DMS79 treated with DMSO at 0.1 percent for 48 hours (cell line): ENCODE results near the gene ADGRF5.

Experiments used
- DNase-seq: peaks from one replicate; lab custom pipeline; 2025; lab: John Stamatoyannopoulos, UW

Gene ADGRF5

DNA sequence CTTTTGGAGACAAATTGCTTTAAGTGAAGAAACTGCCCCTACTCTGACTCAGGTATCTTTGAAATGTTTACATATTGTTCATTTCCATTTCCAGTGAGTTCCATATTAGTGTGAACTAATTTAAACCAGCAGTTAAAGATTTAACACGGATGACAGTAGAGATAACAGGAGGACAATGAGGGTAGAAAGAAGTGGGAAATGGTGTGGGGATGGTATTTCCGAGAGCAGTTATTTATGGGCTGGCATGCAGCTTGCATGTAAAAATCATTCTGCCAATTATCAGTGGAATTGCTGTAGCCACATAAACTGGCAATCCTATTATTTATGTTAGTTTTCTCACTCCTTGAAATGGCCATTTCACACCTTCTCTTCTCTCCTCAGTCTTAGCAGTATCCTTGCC is 8.6 kb upstream of the ADGRF5 start:
- no peak for DNase-seq

DNA sequence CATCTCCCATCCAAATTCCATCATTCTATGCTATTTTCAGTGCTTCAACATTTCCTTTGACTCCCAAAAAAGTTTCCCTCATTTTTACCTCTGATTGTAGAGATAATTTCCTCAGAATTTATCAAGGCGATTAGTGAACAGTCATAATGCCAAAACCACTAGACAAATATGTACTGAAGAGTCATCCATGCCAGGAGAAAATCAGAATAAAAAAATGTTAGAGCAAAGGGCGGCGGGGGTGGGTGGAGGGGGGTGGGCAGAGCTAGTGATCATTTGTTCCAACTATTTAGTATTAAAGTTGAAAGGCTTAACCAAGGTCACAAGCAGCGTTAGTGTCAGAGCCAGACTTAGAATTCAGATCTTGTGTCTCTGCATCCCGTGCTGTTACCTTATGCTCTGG is 5.3 kb upstream of the ADGRF5 start:
- DNase-seq = no peak

DNA sequence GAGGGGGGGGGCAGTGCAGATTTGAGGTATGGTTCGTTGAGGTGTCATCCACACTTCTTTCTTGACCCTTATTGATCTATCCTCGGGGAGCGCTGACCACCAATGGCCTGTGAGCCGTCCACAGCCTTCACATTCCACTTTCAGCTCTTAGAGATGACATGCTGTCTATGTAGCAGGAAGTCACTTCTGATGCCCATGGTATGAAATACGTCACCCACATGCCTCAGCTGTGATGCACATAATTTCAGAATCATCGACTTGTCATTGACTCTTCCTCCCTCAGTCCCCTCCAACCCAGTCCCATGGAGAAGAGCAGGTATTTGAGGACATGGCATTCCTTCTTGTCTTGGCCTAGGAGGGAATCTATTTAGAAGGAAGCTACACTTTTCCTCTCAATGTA is 4.7 kb upstream of the ADGRF5 start:
- no peak for DNase-seq

DNA sequence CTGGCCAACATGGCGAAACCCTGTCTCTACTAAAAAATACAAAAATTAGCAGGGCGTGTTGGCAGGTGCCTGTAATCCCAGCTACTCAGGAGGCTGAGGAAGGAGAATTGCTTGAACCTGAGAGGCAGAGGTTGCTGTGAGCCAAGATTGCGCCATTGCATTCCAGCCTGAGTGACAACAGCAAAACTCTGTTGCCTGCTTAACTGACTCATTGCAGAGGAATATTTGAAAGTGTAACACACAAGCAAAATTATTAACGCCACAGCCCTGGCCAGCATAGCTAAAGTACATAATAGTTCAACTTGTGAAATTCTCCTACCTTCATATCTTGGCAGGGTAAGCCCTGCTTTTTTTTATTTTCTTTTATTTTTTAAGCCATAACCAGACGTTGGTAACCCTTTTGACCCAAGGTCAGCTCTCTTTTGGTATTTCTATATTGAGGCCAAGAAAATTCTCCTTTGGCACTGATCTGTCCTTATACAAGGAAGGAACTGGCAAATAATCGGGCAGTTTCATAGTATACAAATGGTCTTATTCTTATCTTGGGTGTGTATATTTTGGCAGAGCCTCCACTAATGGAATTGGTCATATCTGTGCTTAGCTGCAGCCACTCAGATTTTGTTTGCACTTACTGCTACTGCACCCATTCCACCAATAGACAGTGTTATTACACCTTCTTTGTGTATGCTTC is 4.0 kb upstream of the ADGRF5 start:
- DNase-seq = no peak

DNA sequence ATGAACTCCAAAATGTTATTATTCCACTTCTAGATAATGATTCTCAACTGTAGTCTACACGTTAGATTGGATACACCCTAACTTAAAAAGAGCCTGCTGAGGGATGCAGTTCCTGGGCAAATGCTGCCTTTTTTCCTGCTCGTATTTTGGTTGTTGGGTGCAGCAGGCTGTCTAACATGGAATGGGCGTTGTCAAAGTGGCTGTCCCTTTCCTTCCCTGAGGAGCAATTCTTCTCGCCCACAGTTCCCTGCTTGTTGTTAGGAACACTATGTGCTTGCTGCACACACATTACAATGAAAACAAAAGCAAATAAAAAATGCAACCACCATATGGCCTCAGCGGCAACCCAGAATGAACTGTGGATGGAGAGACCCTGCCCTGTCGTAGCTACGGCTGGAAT is 1.7 kb upstream of the ADGRF5 start:
- DNase-seq = no peak

DNA sequence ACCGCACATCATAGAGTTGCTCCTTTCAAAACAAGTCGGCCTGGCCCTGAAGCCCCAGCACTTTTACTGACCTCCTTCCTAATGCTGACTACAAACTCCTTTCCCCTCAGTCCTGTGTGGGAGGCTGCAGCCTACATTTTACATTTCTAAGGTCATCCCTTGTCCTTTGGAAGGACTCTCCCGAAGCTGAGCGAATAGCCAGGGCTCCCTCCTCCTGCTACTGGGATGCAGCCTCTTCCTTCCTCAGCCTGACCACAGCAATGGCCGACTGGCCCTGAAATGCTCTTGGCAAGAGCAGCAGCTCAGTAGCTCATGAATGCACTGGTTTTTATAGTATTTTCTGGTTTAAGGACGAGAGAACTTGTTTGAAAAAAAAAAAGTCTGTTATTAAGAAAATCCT is 679 bp downstream of the ADGRF5 start:
- no peak for DNase-seq

DNA sequence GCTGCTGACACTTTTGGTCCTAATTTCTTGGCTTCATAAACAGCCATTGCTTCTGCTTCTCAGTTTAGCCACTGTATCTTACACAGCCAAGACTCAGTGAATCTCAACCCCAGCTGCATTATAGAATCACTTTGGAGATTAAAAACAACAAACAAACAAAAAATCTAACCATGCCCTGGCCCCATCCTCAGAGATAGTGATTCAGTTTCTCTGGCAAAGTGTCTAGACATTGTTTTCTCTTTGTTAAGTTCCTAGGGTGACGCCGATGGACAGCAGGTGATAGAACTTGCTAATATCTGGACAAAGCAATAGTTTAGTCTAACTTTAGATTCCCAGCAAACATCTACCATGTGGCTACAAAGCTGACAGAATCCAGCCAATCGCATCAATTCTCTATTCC is 2.9 kb downstream of the ADGRF5 start:
- no peak for DNase-seq

DNA sequence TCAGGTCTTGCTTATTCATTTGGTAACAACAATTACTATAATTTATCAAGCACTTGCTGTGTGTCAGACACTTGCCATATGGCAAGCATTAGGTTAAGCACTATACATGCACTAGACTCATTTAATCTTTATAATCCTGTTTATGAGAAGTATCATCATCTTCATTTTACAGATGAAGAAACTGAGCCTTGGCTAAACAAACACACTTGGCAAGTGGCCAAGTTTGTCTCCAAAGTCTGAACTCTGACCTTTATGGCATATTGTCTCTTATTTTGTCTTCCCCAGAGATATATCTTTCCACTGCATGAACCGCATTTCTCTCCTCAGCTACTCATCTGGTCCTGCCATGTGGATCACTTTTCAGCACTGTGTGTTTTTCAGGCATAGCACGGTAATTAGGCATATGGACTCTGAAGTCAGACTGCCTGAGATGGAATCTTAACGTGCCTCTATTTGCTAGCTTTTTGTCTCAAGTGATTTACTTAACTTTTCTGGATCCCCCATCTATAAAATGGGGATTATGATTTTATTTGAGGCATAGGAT is 4.7 kb downstream of the ADGRF5 start:
- DNase-seq = no peak

DNA sequence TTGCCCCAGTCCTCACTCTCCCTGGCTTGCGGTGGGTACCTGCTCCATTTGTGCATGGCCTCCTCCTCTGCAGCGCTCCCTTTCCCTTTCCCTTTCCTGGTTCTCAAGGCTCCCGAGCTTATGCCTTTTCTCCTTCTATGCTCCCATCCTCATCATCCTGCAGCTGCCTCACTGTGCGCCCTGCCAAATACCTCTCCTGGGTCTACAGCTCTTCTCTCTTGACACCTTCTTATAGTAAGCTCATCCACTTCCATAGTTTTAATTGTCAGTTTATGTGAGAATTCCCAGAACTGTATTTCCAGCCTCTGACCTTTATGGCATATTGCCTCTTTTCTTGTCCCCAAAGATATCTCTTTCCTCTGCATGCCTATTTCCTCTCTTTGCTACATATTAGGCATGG is 5.9 kb downstream of the ADGRF5 start:
- no peak for DNase-seq

DNA sequence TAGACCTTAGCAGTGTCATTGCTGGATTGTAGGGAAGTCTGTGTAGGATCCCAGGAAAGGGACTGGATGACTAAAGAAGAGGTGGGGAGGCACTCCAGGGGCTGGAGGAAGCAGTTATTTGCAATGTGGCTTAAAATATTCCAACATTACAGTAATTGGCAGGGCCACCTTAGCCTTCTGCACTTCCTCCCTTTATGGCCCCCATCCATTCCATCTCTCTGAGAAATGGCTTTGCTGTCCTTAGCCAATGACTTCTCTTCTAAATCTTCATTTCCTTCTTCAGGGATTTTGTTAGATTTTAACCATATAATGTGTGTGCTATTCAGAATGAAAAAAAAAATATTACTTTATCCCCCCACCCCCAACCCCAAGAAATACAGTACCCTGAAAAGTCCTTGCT is 6.4 kb downstream of the ADGRF5 start:
- no peak for DNase-seq

DNA sequence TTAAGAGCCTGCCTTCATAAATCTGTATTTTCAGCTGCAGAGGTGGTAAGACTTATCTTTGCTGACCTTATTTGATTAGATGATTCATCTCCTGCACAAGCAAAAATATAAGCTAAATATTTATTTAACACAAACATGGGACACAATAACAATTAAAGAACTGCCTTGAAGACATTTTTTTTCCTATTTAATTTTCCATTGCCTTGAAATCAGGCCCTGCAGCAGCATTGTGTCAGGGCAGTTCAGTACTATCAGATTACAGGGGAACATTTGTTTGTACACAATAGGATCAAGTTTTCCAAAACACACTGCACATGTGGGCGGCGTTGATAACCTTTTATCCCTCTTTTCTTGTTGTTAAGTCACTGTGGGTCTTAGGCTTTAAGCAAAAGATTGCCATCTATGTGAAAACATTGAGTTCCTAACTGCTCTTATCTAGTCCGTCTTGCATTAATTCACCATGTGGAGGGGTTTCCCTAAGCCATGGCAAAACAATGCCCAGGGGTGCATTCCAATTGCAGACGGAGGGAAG is 7.4 kb downstream of the ADGRF5 start:
- no peak for DNase-seq

DNA sequence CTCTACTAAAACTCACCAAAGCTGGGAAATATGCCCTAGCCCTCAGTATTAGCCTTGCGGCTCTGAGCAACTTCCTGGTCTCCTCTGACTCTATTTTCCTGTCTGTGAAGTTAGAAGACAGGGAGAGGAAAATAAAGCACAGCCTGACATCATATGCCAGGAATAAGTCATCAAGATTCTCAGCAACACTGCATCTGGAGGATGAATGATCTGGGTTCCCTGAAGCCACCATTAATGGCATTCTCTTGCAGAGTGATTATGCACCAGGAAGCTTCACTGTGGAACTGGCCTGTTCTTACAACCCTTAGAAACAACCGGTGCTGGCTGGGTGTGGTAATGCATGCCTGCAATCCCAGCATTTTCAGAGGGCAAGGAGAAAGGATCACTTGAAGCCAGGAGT is 12.4 kb downstream of the ADGRF5 start:
- DNase-seq = no peak

DNA sequence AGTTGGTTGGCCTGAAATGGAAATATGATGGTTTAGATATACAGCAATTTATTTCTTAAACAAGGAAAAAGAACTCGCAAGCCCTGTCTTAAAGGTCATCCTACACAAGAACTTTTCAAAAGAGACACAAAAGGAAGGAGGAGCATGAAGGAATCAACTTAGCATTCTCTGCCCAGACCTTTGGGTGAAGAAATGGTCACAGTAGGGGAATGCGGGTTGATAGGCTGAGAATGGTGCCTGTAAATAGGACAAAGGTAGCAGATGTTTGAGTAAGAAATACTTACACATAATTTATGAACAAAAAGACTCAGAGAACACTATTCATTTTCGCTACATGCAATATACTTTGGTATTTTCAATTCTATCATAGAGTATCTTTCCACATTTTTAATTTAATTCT is 15.0 kb downstream of the ADGRF5 start:
- no peak for DNase-seq

DNA sequence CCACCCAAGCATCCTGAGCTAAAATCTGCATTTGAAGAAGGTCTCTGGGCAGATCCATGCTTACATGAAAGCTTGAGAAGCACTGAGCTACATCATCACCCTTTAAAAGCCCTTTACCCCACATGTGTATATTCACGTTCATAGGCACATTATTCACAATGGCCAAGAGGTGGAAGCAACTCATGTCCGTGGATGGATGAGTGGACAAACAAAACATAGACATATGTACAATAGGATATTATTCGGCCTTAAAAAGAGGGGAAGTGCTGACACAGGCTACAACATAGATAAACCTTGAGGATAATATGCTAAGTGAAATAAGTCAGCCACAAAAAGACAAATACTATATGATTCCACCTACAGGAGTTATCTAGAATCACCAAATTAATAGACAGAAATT is 17.6 kb downstream of the ADGRF5 start:
- DNase-seq = no peak

DNA sequence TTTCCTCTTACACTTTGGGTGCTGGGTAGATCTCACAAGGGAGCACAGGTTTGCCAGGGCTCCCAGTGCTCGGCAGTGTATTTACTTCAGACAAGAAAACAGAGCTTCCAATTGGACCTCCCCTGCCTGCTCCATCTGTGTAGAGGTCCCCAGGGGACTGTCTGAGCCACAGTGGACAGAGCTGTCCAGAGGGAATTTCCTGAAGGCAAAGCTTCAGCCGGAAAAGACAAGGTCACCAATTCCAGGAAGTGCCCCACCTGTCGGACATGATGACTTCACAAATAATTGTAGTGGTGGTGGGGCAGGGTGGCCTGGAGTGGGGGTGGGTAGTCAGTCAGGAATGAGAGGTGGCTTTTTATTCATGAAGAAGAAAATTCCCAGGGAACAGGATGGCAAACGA is 18.6 kb downstream of the ADGRF5 start:
- DNase-seq = no peak

DNA sequence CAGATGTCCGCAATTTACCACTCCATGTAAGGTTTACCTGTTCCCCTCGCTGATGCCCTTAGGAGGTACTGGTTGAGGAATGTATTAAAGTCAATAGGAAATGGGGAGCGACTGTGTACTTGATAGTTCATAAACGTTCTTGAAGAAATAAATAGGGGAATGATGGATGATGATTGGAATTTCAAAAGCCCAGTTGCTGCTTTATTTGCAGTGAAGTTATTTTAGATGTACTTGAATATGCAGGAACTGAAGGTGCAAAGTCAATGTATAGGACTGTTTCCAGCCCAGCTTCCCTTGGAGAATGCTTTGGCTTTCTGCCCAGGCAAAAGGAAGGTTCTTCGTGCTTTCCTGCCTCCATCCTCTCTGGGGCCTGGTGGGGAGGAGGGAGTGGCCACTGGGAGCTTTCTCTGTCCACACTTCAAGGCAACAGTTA is 19.8 kb downstream of the ADGRF5 start:
- DNase-seq = no peak

DNA sequence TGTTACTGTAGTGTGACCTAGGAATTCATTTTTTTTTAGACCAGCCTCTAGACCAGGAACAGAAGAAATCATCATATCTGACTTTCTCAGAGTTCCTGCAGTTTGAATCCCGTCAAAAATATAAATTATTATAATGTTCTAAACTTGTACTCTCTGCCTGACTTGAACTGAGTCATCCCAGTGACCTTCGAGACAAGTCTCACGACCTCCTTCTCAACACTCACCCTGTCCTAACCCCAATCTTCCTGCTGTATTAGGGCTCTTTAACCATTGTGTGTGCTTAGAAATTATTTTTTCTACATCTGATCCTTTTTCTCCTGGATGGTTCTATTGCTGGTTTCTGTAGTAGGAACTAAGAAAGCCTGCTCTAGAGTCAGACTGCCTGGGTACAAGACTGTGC is 21.5 kb downstream of the ADGRF5 start:
- DNase-seq = no peak

DNA sequence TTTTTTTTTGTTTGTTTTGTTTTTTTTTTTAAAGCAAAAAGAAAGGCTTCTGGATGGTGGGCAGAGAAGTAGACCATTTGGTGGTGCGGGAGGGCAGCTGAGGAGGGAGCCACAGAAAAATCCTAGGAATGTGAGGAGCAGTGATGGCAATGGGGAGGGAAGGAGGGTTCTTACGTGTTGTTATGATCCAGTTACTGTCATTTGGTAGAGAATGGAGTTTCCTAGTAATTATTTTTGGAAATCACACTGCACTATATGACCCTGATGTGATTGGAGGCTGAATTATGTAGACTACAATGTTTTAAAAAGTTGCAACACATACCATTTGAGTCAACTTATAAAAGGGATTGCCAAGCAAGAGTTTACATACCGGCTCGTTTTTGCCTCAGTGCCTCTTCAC is 22.1 kb downstream of the ADGRF5 start:
- DNase-seq = no peak

DNA sequence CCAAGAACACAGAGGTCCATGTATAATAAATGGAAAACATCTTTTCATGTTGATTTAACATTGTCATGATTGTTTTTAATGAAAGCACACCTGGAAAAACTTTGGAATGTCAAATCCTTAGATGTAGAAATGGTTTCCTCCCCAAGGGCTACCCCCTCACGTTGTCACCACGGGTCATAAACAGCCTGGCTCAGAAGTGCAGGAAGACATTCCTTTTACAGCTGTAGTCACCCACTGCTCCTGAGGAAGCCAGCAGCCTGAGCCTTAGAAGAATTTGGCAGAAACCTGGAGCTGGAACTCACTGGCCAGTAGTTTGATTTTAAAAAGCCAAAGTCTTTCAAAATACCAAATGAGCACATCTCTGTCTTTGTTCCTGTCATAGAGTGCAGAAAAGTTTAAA is 23.7 kb downstream of the ADGRF5 start:
- no peak for DNase-seq

DNA sequence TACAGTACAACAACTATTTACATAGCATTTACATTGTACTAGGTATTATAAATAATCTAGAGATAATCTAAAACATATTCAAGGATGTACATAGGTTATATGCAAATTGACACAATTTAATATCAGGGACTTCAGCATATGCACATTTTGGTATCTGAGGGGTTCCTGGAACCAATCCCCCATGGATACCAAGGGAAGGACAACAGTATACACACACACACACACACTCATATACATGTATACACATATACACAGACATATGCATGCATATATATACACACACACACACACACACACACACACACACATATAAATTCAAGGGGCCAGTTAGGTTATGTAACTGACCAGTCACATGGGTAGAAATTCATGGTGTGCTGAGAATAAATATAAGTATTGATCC is 24.9 kb downstream of the ADGRF5 start:
- no peak for DNase-seq

DNA sequence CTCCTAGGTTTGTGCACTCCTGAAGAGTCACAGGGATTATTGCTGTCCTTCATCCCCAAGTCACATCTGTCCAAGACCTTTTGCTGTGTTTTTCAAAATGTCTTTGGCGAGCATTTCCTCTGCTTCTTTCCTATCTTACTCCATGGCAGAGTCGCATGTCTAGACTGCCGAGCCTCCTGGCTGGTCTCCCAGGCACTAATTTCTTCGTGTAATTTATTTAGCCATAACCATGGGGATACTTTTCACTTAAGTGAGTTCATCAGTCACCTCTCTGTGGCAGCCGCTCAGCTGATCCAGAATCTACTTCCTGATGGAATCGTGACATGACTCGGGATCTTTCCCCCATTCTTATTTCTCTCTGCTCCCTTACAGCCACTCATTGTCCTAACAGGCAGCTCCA is 25.8 kb downstream of the ADGRF5 start:
- DNase-seq = no peak

DNA sequence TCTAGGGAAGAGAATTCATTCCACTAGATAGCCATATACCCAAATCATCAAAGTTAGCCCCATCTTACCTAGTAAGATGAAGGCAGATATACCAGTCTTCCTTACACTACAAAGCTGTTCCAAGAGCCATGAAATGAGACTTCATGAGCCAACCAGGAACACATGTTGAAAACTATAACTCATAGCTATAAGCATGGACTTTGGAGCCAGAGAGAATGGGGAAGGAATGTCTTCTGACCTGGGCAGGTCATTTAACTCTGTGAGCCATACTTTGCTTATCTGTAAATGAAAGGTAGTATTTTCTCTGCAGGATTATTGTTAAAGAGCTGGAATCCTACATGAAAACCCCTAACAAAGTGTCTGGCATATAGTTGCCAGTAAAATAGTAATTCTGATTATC is 27.3 kb downstream of the ADGRF5 start:
- DNase-seq = no peak

DNA sequence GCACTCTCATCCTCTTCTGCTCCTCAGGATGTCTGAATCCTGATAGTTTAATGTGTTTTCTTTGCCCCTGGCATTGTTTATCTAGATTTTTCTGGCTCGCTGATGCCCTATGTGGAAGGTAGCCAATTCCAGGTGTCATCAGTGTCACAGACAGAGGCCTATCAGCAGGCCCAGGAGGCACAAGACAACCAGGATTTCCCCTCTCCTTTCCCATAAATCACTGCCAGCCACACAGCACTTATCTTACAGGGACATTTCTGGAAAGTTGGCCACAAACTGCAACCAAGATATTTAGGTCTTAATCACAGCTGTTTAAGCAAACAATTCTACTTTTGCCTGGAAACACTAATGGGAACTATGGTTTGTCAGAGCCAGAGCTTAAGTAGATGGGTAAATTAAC is 28.1 kb downstream of the ADGRF5 start:
- DNase-seq = no peak

DNA sequence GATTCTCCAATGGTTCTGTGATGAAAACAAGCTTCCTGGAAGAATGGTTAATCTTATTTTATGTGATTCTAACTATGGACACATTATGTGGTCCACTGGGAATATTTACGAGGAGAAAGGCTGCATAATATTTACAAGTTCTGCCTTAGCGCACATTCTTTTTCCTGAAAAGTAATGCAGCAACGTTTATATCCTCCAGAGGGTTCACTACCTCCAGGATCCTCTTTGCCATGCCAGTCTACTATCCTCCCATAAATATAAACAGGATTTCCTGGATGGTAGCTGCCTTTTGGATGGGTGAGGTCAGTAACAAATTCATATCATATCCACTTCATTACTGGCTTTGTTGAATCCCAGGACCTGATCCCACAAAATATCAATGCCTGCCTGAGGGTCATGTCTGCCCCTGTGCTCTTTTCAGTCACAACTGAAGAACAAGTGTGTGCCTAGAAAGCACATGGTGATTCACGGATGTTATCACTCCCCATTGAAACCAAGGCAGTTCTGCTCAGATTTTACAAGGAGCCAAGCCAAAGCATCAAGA is 30.4 kb downstream of the ADGRF5 start:
- DNase-seq = no peak
